Measurements from ENCODE around the gene MERTK.

The MERTK gene

DNA sequence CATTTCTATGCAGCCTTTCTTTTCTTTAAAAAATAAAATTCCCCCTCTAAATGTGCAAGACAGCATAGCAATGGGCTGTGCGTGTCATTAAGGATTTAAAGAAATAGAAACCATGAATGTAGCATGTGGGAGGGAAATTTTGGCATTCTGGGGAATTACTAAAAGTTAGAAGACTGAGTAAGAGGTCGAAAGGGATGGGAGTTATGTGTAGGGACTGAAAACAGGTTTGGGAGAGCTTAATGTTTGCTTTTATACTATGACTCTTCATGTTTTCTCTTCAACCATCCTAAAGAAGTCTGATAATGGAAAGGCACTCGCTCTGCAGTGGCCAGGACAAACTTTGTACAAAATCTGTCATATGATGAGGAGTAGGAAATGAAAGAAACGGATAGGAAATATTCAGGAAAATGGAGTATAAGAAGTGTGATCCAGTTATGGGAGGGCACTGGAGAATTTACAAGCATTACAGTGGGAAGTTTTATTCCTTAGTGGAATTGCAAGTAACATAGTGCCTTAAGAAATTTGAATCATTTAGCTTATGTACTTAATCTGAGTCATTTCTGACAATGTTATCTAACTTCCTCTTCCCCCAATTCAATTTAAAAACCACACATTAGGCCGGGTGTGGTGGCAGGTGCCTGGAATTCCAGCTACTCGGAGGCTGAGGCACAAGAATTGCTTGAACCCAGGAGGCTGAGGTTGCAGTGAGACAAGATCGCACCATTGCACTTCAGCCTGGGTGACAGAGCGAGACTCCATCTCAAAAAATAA lies 177.3 kb downstream of the MERTK start:
- TF ChIP-seq CTCF (IDR thresholded peaks at IDR 0.05; ENCODE audit: insufficient read depth, missing control alignments): no peak
- FAIRE-seq (no peak), DNase-seq (ENCODE audit: insufficient read length, low spot score) (no peak)

DNA sequence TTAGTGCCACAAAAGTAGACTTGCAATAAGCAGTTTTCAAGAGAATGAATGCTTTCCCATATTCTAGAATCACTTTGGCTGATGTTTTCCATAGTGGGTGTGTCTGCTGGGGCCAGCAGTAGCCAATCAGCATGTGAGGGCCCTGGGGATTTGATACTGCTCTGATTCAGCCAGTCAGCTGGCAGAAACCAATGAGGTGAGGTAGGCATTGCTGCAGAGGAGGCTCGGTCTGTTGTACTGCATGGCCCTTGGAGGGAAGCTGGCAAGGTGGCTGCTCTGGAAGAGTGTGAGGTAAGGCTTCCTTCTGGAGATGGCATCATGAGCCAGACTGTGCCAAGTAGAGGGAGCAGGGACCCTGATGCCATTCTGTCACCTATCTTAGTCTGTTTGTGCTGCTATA lies 179.4 kb downstream of the MERTK start:
- no peak for TF ChIP-seq CTCF (IDR thresholded peaks at IDR 0.05; ENCODE audit: insufficient read depth, missing control alignments)
- FAIRE-seq (no peak), DNase-seq (ENCODE audit: insufficient read length, low spot score) (no peak)

Measured in D721Med (cell line).